ENCODE measurements around the gene CHADL. TPM values are rescaled to one million over a fixed set of nuclear protein-coding genes. Genes with fewer than 3 reads are reported as not detected.

CHADL gene
- total and polyA plus RNA-seq, 2 experiments from 2014 or later, result 1.6 TPM; not detected in 1

GRCh38 chr22:41250127-41250526 is 9.4 kb upstream of the CHADL start:
- Mint-ChIP-seq H3K27ac (no peak overlapping the region), H3K4me3 (no peak overlapping the region), H3K36me3 (ENCODE audit: low read depth) (peaks cover 82% of the 10 kb centered on the region), H3K27me3 (ENCODE audit: insufficient read depth, low read depth, poor library complexity) (peaks cover 2% of the 10 kb centered on the region), H3K9me3 (no peaks in the 10 kb centered on the region), H3K4me1 (no peaks in the 10 kb centered on the region)
- peaks cover 23% of the 10 kb centered on the region for H3F3A ChIP-seq (replicated peaks; ENCODE audit: low read depth)
- DNase-seq (ENCODE audit: low spot score) (no peak), ATAC-seq (no peak)
- TF ChIP-seq NANOG (IDR thresholded peaks at IDR 0.05; ENCODE audit: borderline replicate concordance) (no peak), EZH2phosphoT487 (IDR thresholded peaks at IDR 0.05; ENCODE audit: unreplicated experiment) (no peak), JUNB (IDR thresholded peaks at IDR 0.05; ENCODE audit: unreplicated experiment) (no peak), ZNF114 (CRISPR knock-in tag; IDR thresholded peaks at IDR 0.05) (no peak), CREB1 (CRISPR knock-in tag; IDR thresholded peaks at IDR 0.05; ENCODE audit: low read depth) (no peak), REST (IDR thresholded peaks at IDR 0.05; ENCODE audit: unreplicated experiment) (no peak)
- no peaks in the 10 kb centered on the region for H3K4me1 ChIP-seq (ENCODE audit: insufficient read depth)
- H3K27ac ChIP-seq (ENCODE audit: low read depth), result 0 out of 2 replicates have a peak overlapping the region, but pooled peaks have one; percentile 69
- H3K27me3 ChIP-seq (ENCODE audit: insufficient read depth), result no peaks in the 10 kb centered on the region
- H2AFZ ChIP-seq, result no peak overlapping the region
- H3K9me2 ChIP-seq (ENCODE audit: insufficient read depth), result no peaks in the 10 kb centered on the region
- no peak overlapping the region for H3K4me3 ChIP-seq
- peaks cover 5% of the 10 kb centered on the region for H4K20me1 ChIP-seq (replicated peaks; ENCODE audit: insufficient read depth)
- peaks cover 52% of the 10 kb centered on the region for H3K36me3 ChIP-seq (ENCODE audit: insufficient read depth)
- H3K4me2 ChIP-seq, result no peak overlapping the region
- H3K79me2 ChIP-seq (replicated peaks; ENCODE audit: insufficient read depth), result no peaks in the 10 kb centered on the region

- H3K4me3 Mint-ChIP-seq, result no peak overlapping the region
- H3K4me2 ChIP-seq, result no peak overlapping the region
- H3K4me1 ChIP-seq (ENCODE audit: insufficient read depth), result no peaks in the 10 kb centered on the region
- H3K27ac ChIP-seq (ENCODE audit: low read depth), result no peak overlapping the region
- no peak overlapping the region for H3K27ac Mint-ChIP-seq
- peaks cover 2% of the 10 kb centered on the region for H3K27me3 Mint-ChIP-seq (ENCODE audit: insufficient read depth, low read depth, poor library complexity)
- H3K9me2 ChIP-seq (ENCODE audit: insufficient read depth), result no peaks in the 10 kb centered on the region
- H3K36me3 ChIP-seq (ENCODE audit: insufficient read depth), result peaks cover 50% of the 10 kb centered on the region
- H3K4me3 ChIP-seq, result no peak overlapping the region
- ATAC-seq (no peak), DNase-seq (ENCODE audit: low spot score) (no peak)
- H4K20me1 ChIP-seq (replicated peaks; ENCODE audit: insufficient read depth), result peaks cover 5% of the 10 kb centered on the region
- no peak overlapping the region for H2AFZ ChIP-seq
- no peaks in the 10 kb centered on the region for H3K79me2 ChIP-seq (replicated peaks; ENCODE audit: insufficient read depth)
- H3K4me1 Mint-ChIP-seq, result no peaks in the 10 kb centered on the region
- no peaks in the 10 kb centered on the region for H3K27me3 ChIP-seq (ENCODE audit: insufficient read depth)
- H3F3A ChIP-seq (replicated peaks; ENCODE audit: low read depth), result peaks cover 29% of the 10 kb centered on the region
- H3K36me3 Mint-ChIP-seq (ENCODE audit: low read depth), result peaks cover 80% of the 10 kb centered on the region
- H3K9me3 Mint-ChIP-seq, result no peaks in the 10 kb centered on the region
- no peak for TF ChIP-seq STAT1 (IDR thresholded peaks at IDR 0.05; ENCODE audit: unreplicated experiment)
- TF ChIP-seq CTCF (conservative IDR thresholded peaks at IDR 0.05; ENCODE audit: low read depth in 2 of 2), result no peak
- no peak for TF ChIP-seq EZH2 (IDR thresholded peaks at IDR 0.05; ENCODE audit: low read depth, unreplicated experiment)
- TF ChIP-seq ZNF331 (CRISPR knock-in tag; IDR thresholded peaks at IDR 0.05; ENCODE audit: low read depth), result no peak
- no peak for TF ChIP-seq JUNB (IDR thresholded peaks at IDR 0.05; ENCODE audit: unreplicated experiment)
- TF ChIP-seq REST (IDR thresholded peaks at IDR 0.05; ENCODE audit: unreplicated experiment), result no peak
Observed at GRCh38 chr22:41249442-41249841, 8.7 kb upstream of the CHADL start.
